Stimulated activated CD8-positive, alpha-beta memory T cell treated with anti-CD3 and anti-CD28 coated beads, Interleukin-4, amount 100 ng/mL, for 4 hours (primary cell): ENCODE data around the gene COA8.
A peak's percentile ranks its signal among the peaks of the same experiment; 100 is the strongest.

Experiments
- DNase-seq, 2 donors: peaks; one replicate each; pipeline ENCODE4 v3.0.0-alpha.2; 2020; ENCODE audit warnings: low read depth in 2 of 2, low spot score in 1 of 2

Gene COA8, protein sequence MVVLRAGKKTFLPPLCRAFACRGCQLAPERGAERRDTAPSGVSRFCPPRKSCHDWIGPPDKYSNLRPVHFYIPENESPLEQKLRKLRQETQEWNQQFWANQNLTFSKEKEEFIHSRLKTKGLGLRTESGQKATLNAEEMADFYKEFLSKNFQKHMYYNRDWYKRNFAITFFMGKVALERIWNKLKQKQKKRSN

DNA sequence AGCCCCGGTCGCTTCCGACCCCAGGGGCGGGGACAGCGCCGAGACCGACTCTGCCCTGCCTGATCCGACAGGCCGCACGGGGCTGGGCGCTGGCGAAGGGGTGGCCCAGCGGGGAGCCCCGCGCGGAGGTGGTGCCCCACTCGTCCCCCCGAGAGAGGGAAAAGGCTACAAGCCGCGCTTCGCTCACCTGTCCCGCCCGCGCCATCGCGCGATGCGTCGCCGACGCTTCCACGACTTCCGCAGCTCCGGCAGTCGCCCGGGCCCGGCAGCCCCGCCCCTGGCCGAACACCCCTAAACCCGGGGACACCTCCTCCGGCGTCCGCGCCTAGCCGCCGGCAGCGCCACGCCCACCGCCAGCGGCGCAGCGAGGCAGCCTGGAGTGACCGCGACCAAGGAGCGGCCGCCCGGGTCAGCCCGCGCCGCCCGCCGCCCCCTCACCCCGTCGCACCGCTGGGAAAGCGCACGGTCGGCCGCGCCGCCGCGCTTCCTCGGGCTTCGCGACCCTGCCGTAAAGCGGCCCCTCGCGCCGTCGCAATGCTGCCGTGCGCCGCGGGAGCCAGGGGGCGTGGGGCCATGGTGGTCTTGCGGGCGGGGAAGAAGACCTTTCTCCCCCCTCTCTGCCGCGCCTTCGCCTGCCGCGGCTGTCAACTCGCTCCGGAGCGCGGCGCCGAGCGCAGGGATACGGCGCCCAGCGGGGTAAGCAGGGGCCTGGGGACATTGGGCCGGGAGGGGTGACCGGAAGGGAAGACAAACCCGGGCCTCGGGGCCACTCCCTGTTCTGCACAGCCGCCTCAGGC, at the start of gene COA8, which contains the start of gene BAG5:
Gene COA8 (plus strand): TSS at position 532 of the 797 bp plus-strand sequence. CDS start 42 bp downstream, at position 574.
Gene BAG5 (minus strand): TSS at position 229 of the 797 bp plus-strand sequence. CDS start 1,493 bp downstream, outside the sequence.
- peak; percentile 58 to 74 for DNase-seq

GRCh38 chr14:103514596-103515421, 48.0 kb upstream of the COA8 start:
- no peak for DNase-seq

GRCh38 chr14:103516426-103517173, 46.2 kb upstream of the COA8 start:
- no peak for DNase-seq

DNA sequence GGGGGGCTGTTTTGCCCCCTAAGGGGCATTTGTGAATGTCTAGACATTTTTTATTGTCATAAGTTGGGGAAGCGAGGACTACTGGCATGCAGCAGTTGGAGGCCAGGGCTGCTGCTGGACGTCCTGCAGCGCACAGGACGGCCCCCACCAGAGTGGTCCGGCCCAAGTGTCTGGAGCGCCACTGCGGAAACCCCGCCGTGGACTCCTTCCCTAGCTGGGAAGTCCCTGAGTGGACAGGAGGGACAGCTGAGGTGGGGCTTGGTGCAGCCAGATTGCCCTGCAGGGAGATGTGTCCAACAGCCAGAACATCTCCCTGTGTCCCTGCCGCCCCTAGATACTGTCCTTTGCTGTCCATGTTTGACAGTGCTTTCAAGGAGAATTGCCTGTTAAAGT, 45.6 kb upstream of the COA8 start:
- DNase-seq, result no peak

GRCh38 chr14:103517721-103518421, 44.9 kb upstream of the COA8 start:
- no peak for DNase-seq

GRCh38 chr14:103518422-103519042, 44.2 kb upstream of the COA8 start:
- DNase-seq, result peak in 1 of 2 donors; percentile 38

DNA sequence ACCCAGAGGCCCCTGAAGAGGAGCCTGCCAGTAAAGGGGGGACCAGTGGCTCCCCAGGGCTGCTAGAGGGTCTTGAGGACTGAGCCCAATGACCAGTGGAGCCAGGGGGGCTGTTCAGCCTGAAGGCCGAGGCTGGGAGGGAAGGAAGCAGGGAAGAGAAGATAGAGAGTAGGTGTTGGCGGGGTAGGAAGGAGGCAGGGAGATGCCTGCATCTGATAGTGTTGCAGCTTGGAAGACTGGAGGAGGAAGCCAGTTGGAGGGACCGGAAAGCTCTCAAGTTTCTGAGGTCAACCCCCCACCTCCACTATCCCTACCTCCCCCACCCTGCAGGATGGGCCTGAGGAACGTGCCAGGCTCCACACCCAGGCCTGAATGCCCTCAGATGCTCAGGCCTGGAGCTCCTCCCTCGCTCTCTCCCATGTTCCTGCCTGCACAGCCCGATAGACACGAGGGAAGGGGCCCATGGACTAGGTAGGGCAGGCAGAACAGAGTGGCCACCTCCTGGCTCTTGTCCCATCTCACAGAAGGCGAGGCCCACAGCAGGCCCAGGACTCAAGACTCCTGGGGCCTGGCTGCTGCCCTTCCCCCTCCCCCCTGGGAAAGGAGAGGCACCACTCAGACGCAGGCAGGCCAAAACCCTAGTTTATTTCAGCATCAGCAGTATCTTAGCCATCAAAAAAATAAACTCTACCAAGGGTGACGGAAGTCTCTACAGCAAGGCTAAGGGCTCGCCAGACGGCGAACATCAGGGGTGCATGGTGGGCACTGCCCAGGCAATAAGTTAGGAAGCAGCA, 43.5 kb upstream of the COA8 start:
- DNase-seq, result no peak

- no peak for DNase-seq
These were observed 42.9 kb upstream of the COA8 start for GRCh38 chr14:103519837-103520212.

GRCh38 chr14:103520269-103520656, 42.5 kb upstream of the COA8 start:
- no peak for DNase-seq

- DNase-seq, result peak; percentile 46
These were observed 41.9 kb upstream of the COA8 start for GRCh38 chr14:103520657-103521437.

DNA sequence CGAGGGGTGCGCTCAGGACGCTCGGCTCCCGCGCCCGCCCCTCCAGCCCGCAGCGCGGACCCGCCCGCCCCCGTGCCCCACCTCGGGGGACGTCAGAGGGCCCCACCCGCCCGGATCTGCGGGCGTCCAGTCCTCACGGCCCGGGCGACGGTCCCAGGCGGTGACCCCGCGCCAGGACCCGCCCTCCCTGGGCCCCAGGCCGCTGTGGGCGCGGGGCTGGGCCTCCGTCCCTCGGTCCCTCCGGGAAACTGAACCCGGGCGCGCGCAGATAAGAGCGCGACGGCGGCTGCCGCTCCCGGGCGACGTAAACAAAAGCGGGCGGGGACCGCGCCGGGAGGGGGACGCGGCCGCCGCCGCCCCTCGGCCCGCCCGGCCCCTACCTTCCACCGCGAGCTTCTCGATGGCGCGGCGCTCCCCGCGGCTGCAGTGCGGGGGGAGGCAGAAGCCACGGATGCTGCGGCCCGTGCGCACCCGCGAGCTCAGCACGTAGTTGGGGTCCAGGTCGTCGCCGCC, 41.3 kb upstream of the COA8 start:
- DNase-seq, result no peak

DNA sequence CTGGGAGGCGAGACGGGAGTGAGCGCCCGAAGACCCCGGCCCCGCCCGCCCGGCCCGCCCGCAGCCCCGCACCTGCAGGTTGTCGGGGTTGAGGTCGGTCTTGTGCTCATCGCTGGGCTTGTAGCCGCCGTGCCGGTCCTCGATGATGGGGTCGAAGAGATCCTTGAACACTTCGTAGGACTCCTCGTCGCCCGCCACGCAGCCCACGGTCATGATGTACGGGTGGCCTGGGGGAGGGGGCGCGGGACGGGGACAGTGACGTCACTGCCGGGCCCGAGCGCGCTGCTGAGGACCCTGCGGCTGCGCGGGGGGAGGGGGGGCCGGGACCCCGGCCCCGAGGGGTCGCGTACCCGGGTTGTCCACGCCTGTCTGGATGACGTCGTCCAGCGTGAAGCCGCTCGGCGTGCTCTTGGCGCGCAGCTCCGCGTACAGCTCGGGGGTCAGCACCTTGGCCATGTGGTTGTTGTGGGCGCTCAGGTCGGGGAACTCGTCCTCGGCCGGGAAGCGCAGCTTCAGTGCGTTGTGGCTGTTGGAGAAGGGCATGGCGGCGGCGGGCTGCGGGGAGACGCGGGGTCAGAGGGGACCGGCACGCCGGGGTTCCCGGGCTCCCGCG, 40.7 kb upstream of the COA8 start:
- no peak for DNase-seq

- no peak for DNase-seq
These were observed 39.8 kb upstream of the COA8 start, which contains the start of gene CKB for GRCh38 chr14:103522649-103523574. Gene CKB (minus strand): TSS chr14:103522830. CDS start chr14:103522493, 337 bp downstream.

DNA sequence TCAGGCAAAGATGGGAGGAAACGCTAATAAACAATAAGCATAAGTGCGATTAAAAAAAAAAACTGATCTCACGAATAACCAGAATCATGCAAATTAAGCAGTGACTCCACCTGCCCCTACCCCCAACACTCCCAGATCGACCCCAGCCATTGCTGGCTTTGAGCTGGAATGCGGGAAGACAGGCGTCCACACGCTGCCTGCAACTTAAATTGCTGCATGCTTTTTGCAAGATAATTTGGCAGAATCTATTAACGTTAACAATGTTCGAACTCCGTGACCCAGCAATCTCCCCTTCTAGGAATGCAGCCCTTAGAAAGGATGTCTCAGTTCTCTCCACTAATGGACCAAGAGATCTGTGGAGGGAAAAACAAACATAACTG, 39.2 kb upstream of the COA8 start:
- DNase-seq, result no peak

DNA sequence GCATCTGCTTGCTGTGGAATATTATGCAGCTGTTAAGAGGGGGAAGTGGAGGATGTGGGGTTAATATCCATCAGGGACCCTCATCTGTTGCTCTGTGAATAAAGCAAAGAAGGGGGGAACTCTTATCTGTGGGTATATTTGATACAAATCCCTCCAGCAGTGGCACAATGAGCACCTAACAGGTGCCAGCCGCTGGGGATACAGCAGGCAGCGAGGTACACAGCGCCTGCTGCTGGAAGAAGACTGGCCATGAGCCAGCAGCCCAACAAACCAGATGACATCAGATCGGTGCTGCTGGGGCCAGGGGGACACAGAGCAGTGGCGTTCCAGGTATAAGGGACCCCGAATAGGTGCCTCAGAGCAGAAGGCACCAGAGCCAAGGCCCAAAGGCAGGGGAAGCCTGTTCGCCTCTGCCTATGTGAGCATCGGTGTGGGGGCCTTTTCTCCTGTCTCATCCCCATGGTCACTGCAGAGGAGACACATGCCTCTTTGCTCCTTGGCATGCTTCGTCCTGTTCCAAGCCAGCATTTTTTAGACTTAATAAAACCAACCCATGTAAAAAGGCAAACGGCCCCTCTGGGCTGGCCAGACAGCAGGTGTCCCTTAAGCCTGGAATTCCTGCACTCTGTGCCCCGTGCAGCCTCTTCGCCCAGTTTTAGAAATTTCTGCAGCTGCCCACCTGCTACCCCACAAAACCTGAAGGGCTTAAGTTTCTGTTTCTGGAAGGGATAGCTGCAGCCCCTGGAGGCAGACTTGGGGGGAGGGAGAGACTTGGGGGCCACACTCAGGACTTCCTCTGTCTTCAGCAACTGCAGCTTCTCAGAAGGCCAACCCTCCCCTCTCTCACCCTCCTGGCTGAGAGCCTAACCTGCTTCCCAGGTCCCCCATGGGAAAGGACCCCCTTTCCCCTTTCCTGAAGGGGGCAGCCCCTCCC, 38.5 kb upstream of the COA8 start:
- DNase-seq, result no peak
